ENCODE results near the gene KIAA0408. TPM values are rescaled to one million over a fixed set of nuclear protein-coding genes. Genes with fewer than 3 reads are reported as not detected.
A peak's percentile ranks its signal among the peaks of the same experiment; 100 is the strongest.

Gene KIAA0408
- total and polyA plus RNA-seq, 2 experiments from 2014 or later, result 1.1 to 3.2 TPM

- peak; percentile 2 for DNase-seq
These were observed 24.3 kb upstream of the KIAA0408 start for GRCh38 chr6:127483399-127484055.

GRCh38 chr6:127482325-127482724 lies 23.1 kb upstream of the KIAA0408 start:
- no peak overlapping the region for H3K4me2 ChIP-seq (ENCODE audit: unreplicated experiment)
- no peaks in the 10 kb centered on the region for H3K27me3 ChIP-seq (replicated peaks; ENCODE audit: insufficient read depth)
- H3K27ac ChIP-seq, result no peak overlapping the region
- H3K79me2 ChIP-seq (ENCODE audit: insufficient read depth), result no peaks in the 10 kb centered on the region
- H3K9ac ChIP-seq, result no peak overlapping the region
- no peaks in the 10 kb centered on the region for H3K36me3 ChIP-seq (ENCODE audit: low read depth)
- 95 to 100% methylated on average over 2 of the region's 2 CpGs for WGBS, 2 experiments (ENCODE audit: low coverage in 1 of 2, low lambda C conversion rate in 2 of 2, missing lambda C conversion rate in 2 of 2)
- H3K9me3 ChIP-seq (ENCODE audit: low read depth), result no peaks in the 10 kb centered on the region
- no peaks in the 10 kb centered on the region for H4K20me1 ChIP-seq (ENCODE audit: insufficient read depth)
- no peak overlapping the region for H3K4me3 ChIP-seq
- in situ Hi-C loops (cut with MboI), result no loop called here
- H3F3A ChIP-seq (ENCODE audit: insufficient read depth), result peaks cover 35% of the 10 kb centered on the region
- H3K4me1 ChIP-seq (ENCODE audit: insufficient read depth), result peaks cover 28% of the 10 kb centered on the region
- H3K9me2 ChIP-seq (ENCODE audit: insufficient read depth), result no peaks in the 10 kb centered on the region
- no peak overlapping the region for H2AFZ ChIP-seq
- DNase-seq, result no peak
- TF ChIP-seq EZH2 (IDR thresholded peaks at IDR 0.05; ENCODE audit: insufficient read depth, poor library complexity, severe bottlenecking), result no peak
- no peak for TF ChIP-seq EZH2phosphoT487 (IDR thresholded peaks at IDR 0.05; ENCODE audit: insufficient read depth, low read depth)

More at GRCh38 chr6:127483399-127484055, 24.3 kb upstream of the KIAA0408 start:
- Histone ChIP-seq H3K4me1 (ENCODE audit: insufficient read depth) (peaks cover 28% of the 10 kb centered on the region), H3F3A (ENCODE audit: insufficient read depth) (peaks cover 35% of the 10 kb centered on the region), H3K79me2 (ENCODE audit: insufficient read depth) (no peaks in the 10 kb centered on the region), H2AFZ (peak overlapping the region; percentile 74), H4K20me1 (ENCODE audit: insufficient read depth) (no peaks in the 10 kb centered on the region), H3K9me2 (ENCODE audit: insufficient read depth) (no peaks in the 10 kb centered on the region), H3K36me3 (ENCODE audit: low read depth) (no peaks in the 10 kb centered on the region), H3K4me2 (ENCODE audit: unreplicated experiment) (peak overlapping the region; percentile 88), H3K27me3 (replicated peaks; ENCODE audit: insufficient read depth) (no peaks in the 10 kb centered on the region), H3K27ac (peak overlapping the region; percentile 64), H3K9ac (peak overlapping the region; percentile 50), H3K9me3 (ENCODE audit: low read depth) (no peaks in the 10 kb centered on the region), H3K4me3 (peak overlapping the region; percentile 67)
- in situ Hi-C loops (cut with MboI), result no loop called here
- WGBS, 2 experiments (ENCODE audit: low coverage in 1 of 2, low lambda C conversion rate in 2 of 2, missing lambda C conversion rate in 2 of 2), result 86 to 87% methylated on average over 5 of the region's 5 CpGs
- TF ChIP-seq EZH2 (IDR thresholded peaks at IDR 0.05; ENCODE audit: insufficient read depth, poor library complexity, severe bottlenecking), result no peak
- TF ChIP-seq EZH2phosphoT487 (IDR thresholded peaks at IDR 0.05; ENCODE audit: insufficient read depth, low read depth), result no peak

GRCh38 chr6:127481628-127482027 lies 22.4 kb upstream of the KIAA0408 start:
- in situ Hi-C loops (cut with MboI), result no loop called here
- Histone ChIP-seq H3K79me2 (ENCODE audit: insufficient read depth) (no peaks in the 10 kb centered on the region), H3K4me2 (ENCODE audit: unreplicated experiment) (no peak overlapping the region), H3K4me1 (ENCODE audit: insufficient read depth) (peaks cover 28% of the 10 kb centered on the region), H3K27ac (no peak overlapping the region), H3K9me3 (ENCODE audit: low read depth) (no peaks in the 10 kb centered on the region), H2AFZ (no peak overlapping the region), H4K20me1 (ENCODE audit: insufficient read depth) (no peaks in the 10 kb centered on the region), H3F3A (ENCODE audit: insufficient read depth) (peaks cover 35% of the 10 kb centered on the region), H3K4me3 (no peak overlapping the region), H3K36me3 (ENCODE audit: low read depth) (no peaks in the 10 kb centered on the region), H3K9me2 (ENCODE audit: insufficient read depth) (no peaks in the 10 kb centered on the region), H3K27me3 (replicated peaks; ENCODE audit: insufficient read depth) (no peaks in the 10 kb centered on the region), H3K9ac (no peak overlapping the region)
- peak; percentile 32 for DNase-seq
- 61% methylated on average over 4 of the region's 4 CpGs for WGBS, 2 experiments (ENCODE audit: low coverage in 1 of 2, low lambda C conversion rate in 2 of 2, missing lambda C conversion rate in 2 of 2)
- no peak for TF ChIP-seq EZH2 (IDR thresholded peaks at IDR 0.05; ENCODE audit: insufficient read depth, poor library complexity, severe bottlenecking)
- TF ChIP-seq EZH2phosphoT487 (IDR thresholded peaks at IDR 0.05; ENCODE audit: insufficient read depth, low read depth), result no peak

- Histone ChIP-seq H3K9ac (no peak overlapping the region), H3K27ac (no peak overlapping the region), H3K79me2 (ENCODE audit: insufficient read depth) (no peaks in the 10 kb centered on the region), H2AFZ (no peak overlapping the region), H3K4me1 (ENCODE audit: insufficient read depth) (peaks cover 28% of the 10 kb centered on the region), H3K9me3 (ENCODE audit: low read depth) (no peaks in the 10 kb centered on the region), H3K36me3 (ENCODE audit: low read depth) (no peaks in the 10 kb centered on the region), H4K20me1 (ENCODE audit: insufficient read depth) (no peaks in the 10 kb centered on the region), H3K4me3 (no peak overlapping the region), H3K4me2 (ENCODE audit: unreplicated experiment) (no peak overlapping the region), H3F3A (ENCODE audit: insufficient read depth) (peaks cover 35% of the 10 kb centered on the region), H3K9me2 (ENCODE audit: insufficient read depth) (no peaks in the 10 kb centered on the region), H3K27me3 (replicated peaks; ENCODE audit: insufficient read depth) (no peaks in the 10 kb centered on the region)
- in situ Hi-C loops (cut with MboI), result no loop called here
- no peak for DNase-seq
- TF ChIP-seq EZH2phosphoT487 (IDR thresholded peaks at IDR 0.05; ENCODE audit: insufficient read depth, low read depth) (no peak), EZH2 (IDR thresholded peaks at IDR 0.05; ENCODE audit: insufficient read depth, poor library complexity, severe bottlenecking) (no peak)
- 89 to 95% methylated on average over 2 of the region's 2 CpGs for WGBS, 2 experiments (ENCODE audit: low coverage in 1 of 2, low lambda C conversion rate in 2 of 2, missing lambda C conversion rate in 2 of 2)
These were observed 21.9 kb upstream of the KIAA0408 start for GRCh38 chr6:127481111-127481510.
